CD4-positive, alpha-beta T cell (primary cell): ENCODE results near the gene CFAP299. TPM values are rescaled to one million over a fixed set of nuclear protein-coding genes. Genes with fewer than 3 reads are reported as not detected.

ENCODE experiments used
- ATAC-seq: fragments of 200-7000 bp; cut with Tn5 transposase; one replicate; pipeline ENCODE4 v1.10.0; 2022; ENCODE audit warnings: mild to moderate bottlenecking; ENCODE audit not compliant: poor library complexity
- CTCF ChIA-PET: fragments of 350-600 bp; sonication (Branson Sonifier 250); formaldehyde crosslinking; loops from one replicate; lab custom pipeline; 2021; ENCODE audit warnings: antibody characterized with exemption, inconsistent platforms; lab: Charles Lee
- POLR2A ChIA-PET: fragments of 350-600 bp; sonication (Branson Sonifier 250); formaldehyde crosslinking; loops from one replicate; lab custom pipeline; 2021; ENCODE audit warnings: antibody characterized with exemption, inconsistent platforms; lab: Charles Lee
- DNase-seq, 14 experiments: peaks; one replicate each; pipeline ENCODE4 v3.0.0-alpha.2; 2013 to 2020; ENCODE audit warnings: mixed read lengths in 2 of 14
- H3K27ac ChIP-seq, 2 donors: one replicate each; pipeline versions ENCODE4 v1.5.1 to v1.7.0; 2013; ENCODE audit warnings: low read length in 2 of 2, low read depth in 1 of 2, mild to moderate bottlenecking in 1 of 2
- H3K27me3 ChIP-seq, 2 experiments: 1 replicate in 1 of 2; 2 replicates in 1 of 2; pipeline versions ENCODE4 v1.6.1 to v1.7.0; 2013; ENCODE audit warnings: low read length in 2 of 2, control low read depth in 1 of 2, mild to moderate bottlenecking in 1 of 2, moderate library complexity in 1 of 2; ENCODE audit not compliant: insufficient read depth in 2 of 2, control insufficient read depth in 1 of 2
- H3K36me3 ChIP-seq: one replicate; pipeline ENCODE4 v1.6.1; 2013; ENCODE audit warnings: low read length, control low read depth; ENCODE audit not compliant: insufficient read depth
- H3K4me1 ChIP-seq: one replicate; pipeline ENCODE4 v1.6.1; 2013; ENCODE audit warnings: low read length, control low read depth; ENCODE audit not compliant: insufficient read depth
- H3K4me3 ChIP-seq: one replicate; pipeline ENCODE4 v1.5.1; 2013; ENCODE audit warnings: mild to moderate bottlenecking, low read length, moderate library complexity
- H3K9me3 ChIP-seq, 2 experiments: 1 replicate in 1 of 2; 2 replicates in 1 of 2; pipeline versions ENCODE4 v1.6.1 to v1.7.0; 2013; ENCODE audit warnings: low read length in 2 of 2, mild to moderate bottlenecking in 2 of 2, control low read depth in 1 of 2, moderate library complexity in 1 of 2; ENCODE audit not compliant: control insufficient read depth in 1 of 2, insufficient read depth in 1 of 2
- H3K27ac Mint-ChIP-seq: one replicate; pipeline ENCODE4 v1.8.0; 2020; ENCODE audit warnings: mixed read lengths
- H3K27me3 Mint-ChIP-seq: one replicate; pipeline ENCODE4 v1.8.0; 2021; ENCODE audit warnings: mixed read lengths
- H3K36me3 Mint-ChIP-seq: one replicate; pipeline ENCODE4 v1.8.0; 2021; ENCODE audit warnings: low read depth, mixed read lengths
- H3K4me1 Mint-ChIP-seq: one replicate; pipeline ENCODE4 v1.8.0; 2021; ENCODE audit warnings: low read depth, mixed read lengths
- H3K4me3 Mint-ChIP-seq: one replicate; pipeline ENCODE4 v1.8.0; 2020; ENCODE audit warnings: mild to moderate bottlenecking, mixed read lengths
- H3K9me3 Mint-ChIP-seq: one replicate; pipeline ENCODE4 v1.8.0; 2020; ENCODE audit warnings: mixed read lengths
- intact Hi-C, 2 experiments: fragments of 100-400 bp; cut with DNase I in 1 of 2; cut with micrococcal nuclease in 1 of 2; formaldehyde crosslinking; loops; one replicate each; pipeline versions ENCODE4 v1.15.1 to v1.9.0; 2023 to 2025; cut with DNase I, micrococcal nuclease
- total RNA-seq, 174 experiments: library from RNA in 2 of 174; stranded (reverse) in 2 of 174; gene quantifications; one replicate each; pipeline ENCODE4 v1.2.3 and lab custom pipeline; 2021 to 2026
- TF ChIP-seq, protein P1 (sequence below): fragments of 200-600 bp; IDR thresholded peaks from one replicate; pipeline ENCODE4 v1.8.0; 2022; ENCODE audit warnings: antibody characterized with exemption, mild to moderate bottlenecking

The CFAP299 gene
- total RNA-seq, 2 experiments from 2014 or later, result not detected

GRCh38 chr4:80331693-80332092 lies 3.8 kb upstream of the CFAP299 start:
- H3K9me3 Mint-ChIP-seq, result no peaks in the 10 kb centered on the region

GRCh38 chr4:80333121-80333520 lies 2.4 kb upstream of the CFAP299 start:
- Histone ChIP-seq H3K9me3 (peaks cover 0 to 5% of the 10 kb centered on the region in 2 experiments), H3K27ac (no peak overlapping the region), H3K4me3 (no peak overlapping the region), H3K4me1 (peaks cover 13% of the 10 kb centered on the region), H3K27me3 (peaks cover 14 to 37% of the 10 kb centered on the region in 2 experiments), H3K36me3 (no peaks in the 10 kb centered on the region)
- Mint-ChIP-seq H3K9me3 (no peaks in the 10 kb centered on the region), H3K36me3 (no peaks in the 10 kb centered on the region), H3K27me3 (peaks cover 21% of the 10 kb centered on the region), H3K4me3 (no peak overlapping the region), H3K4me1 (peaks cover 14% of the 10 kb centered on the region), H3K27ac (no peak overlapping the region)
- TF ChIP-seq, protein P1, sequence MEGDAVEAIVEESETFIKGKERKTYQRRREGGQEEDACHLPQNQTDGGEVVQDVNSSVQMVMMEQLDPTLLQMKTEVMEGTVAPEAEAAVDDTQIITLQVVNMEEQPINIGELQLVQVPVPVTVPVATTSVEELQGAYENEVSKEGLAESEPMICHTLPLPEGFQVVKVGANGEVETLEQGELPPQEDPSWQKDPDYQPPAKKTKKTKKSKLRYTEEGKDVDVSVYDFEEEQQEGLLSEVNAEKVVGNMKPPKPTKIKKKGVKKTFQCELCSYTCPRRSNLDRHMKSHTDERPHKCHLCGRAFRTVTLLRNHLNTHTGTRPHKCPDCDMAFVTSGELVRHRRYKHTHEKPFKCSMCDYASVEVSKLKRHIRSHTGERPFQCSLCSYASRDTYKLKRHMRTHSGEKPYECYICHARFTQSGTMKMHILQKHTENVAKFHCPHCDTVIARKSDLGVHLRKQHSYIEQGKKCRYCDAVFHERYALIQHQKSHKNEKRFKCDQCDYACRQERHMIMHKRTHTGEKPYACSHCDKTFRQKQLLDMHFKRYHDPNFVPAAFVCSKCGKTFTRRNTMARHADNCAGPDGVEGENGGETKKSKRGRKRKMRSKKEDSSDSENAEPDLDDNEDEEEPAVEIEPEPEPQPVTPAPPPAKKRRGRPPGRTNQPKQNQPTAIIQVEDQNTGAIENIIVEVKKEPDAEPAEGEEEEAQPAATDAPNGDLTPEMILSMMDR, result no peak
- POLR2A ChIA-PET, result interaction anchor here (1.0 kb wide), 1 partner anchor 10 kb away, joined by 3 read pairs; no protein-coding TSS in a partner anchor
- DNase-seq, result no peak
- CTCF ChIA-PET, result no interaction called here
- intact Hi-C loops, result loop anchor here in 1 of 2 experiments (10.0 kb wide), 1 partner anchor 1378 kb away; no protein-coding TSS in a partner anchor
- ATAC-seq, result no peak

More at GRCh38 chr4:80331693-80332092, 3.8 kb upstream of the CFAP299 start:
- Mint-ChIP-seq H3K27ac (no peak overlapping the region), H3K36me3 (no peaks in the 10 kb centered on the region), H3K4me1 (peaks cover 14% of the 10 kb centered on the region), H3K4me3 (no peak overlapping the region), H3K27me3 (peaks cover 19% of the 10 kb centered on the region)
- POLR2A ChIA-PET, result no interaction called here
- ATAC-seq (no peak), DNase-seq (no peak)
- Histone ChIP-seq H3K36me3 (no peaks in the 10 kb centered on the region), H3K27me3 (peaks cover 13 to 36% of the 10 kb centered on the region in 2 experiments), H3K4me3 (no peak overlapping the region), H3K27ac (no peak overlapping the region), H3K4me1 (peaks cover 13% of the 10 kb centered on the region), H3K9me3 (peaks cover 0 to 5% of the 10 kb centered on the region in 2 experiments)
- intact Hi-C loops, result loop anchor here in 1 of 2 experiments (10.0 kb wide), 1 partner anchor 1377 kb away; no protein-coding TSS in a partner anchor
- CTCF ChIA-PET, result no interaction called here
- TF ChIP-seq, protein P1, result no peak

GRCh38 chr4:80334568-80334967 lies 962 bp upstream of the CFAP299 start:
- H3K4me3 Mint-ChIP-seq, result no peak overlapping the region
- H3K27ac ChIP-seq, result no peak overlapping the region
- no peak overlapping the region for H3K4me3 ChIP-seq
- intact Hi-C loops, result loop anchor here in 1 of 2 experiments (10.0 kb wide), 1 partner anchor 1380 kb away; no protein-coding TSS in a partner anchor
- no peaks in the 10 kb centered on the region for H3K36me3 ChIP-seq
- no peaks in the 10 kb centered on the region for H3K36me3 Mint-ChIP-seq
- peaks cover 14% of the 10 kb centered on the region for H3K4me1 Mint-ChIP-seq
- peaks cover 0 to 5% of the 10 kb centered on the region in 2 experiments for H3K9me3 ChIP-seq
- H3K27me3 Mint-ChIP-seq, result peaks cover 30% of the 10 kb centered on the region
- CTCF ChIA-PET, result no interaction called here
- ATAC-seq (no peak), DNase-seq (no peak)
- no peaks in the 10 kb centered on the region for H3K9me3 Mint-ChIP-seq
- TF ChIP-seq, protein P1, result no peak
- no peak overlapping the region for H3K27ac Mint-ChIP-seq
- peaks cover 13% of the 10 kb centered on the region for H3K4me1 ChIP-seq
- POLR2A ChIA-PET, result no interaction called here
- peaks cover 20 to 42% of the 10 kb centered on the region in 2 experiments for H3K27me3 ChIP-seq
